Jurkat, Clone E6-1 (cell line): ENCODE measurements around the gene GRK5.
"Not testable (repeated sequence)": the region's sequence is repeated elsewhere in the genome, so short reads cannot be mapped to it uniquely, and the experiment has no call there.

Source experiments
- DNase-seq: peaks from one replicate; pipeline ENCODE4 v3.0.0-alpha.2; 2011; ENCODE audit warnings: low read depth, low spot score
- H3K4me3 ChIP-seq: 2 replicates; pipeline ENCODE4 v1.5.1; 2011; ENCODE audit warnings: mild to moderate bottlenecking, low read length, control low read depth, moderate library complexity

The GRK5 gene

DNA sequence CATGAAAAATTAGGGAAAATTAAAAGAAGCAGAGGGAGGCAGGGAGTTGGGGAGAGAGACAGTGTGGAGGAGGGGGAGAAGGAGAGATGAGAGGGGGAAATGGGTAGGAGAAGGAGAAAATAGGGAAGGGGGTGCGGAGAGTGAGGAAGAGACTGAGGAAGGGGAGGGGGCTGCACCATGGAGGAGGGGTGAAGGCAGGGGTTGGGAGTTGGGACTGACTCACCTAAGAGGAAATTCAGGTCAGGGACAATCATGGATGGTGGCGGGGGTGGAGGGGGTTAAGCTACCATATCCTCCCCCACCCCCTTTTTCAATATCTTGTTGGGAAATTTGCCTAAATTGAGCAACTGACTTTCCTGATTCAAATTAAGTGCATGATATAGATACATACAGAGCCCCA, 8.0 kb downstream of the GRK5 start:
- no peak for DNase-seq

GRCh38 chr10:119216127-119216526, 8.8 kb downstream of the GRK5 start:
- no peak for DNase-seq
- H3K4me3 ChIP-seq: no peak overlapping the region

More for the DNA sequence above, 8.0 kb downstream of the GRK5 start:
- H3K4me3 ChIP-seq: no peak overlapping the region

- no peak overlapping the region for H3K4me3 ChIP-seq
These were observed 10.0 kb downstream of the GRK5 start for GRCh38 chr10:119217401-119217800.

DNA sequence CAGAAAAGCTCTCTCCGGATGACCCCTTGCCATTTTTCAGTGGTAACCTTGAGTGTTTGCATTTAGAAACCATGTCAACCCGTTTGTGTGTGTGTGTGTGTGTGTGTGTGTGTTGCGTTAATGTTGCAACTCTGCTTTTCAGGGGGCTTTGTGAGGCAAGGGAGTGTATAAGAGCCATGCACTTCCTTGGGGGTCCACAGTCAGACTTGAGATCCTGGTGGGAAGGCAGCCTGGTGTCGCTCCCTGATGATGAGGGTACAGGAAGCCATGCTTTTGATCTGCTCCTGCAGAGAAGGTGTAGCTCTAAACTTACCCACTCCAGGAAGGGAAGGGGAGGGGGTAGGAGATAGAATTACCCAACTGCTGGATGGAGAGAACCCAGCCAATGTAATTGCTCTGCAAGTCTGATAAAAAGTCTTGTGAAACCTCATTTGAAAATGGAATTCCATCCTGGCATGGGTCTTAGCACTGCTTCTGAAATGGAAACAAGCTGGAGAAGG, 10.7 kb downstream of the GRK5 start:
- H3K4me3 ChIP-seq: no peak overlapping the region
- DNase-seq: no peak

More at GRCh38 chr10:119217401-119217800, 10.0 kb downstream of the GRK5 start:
- DNase-seq: no peak

DNA sequence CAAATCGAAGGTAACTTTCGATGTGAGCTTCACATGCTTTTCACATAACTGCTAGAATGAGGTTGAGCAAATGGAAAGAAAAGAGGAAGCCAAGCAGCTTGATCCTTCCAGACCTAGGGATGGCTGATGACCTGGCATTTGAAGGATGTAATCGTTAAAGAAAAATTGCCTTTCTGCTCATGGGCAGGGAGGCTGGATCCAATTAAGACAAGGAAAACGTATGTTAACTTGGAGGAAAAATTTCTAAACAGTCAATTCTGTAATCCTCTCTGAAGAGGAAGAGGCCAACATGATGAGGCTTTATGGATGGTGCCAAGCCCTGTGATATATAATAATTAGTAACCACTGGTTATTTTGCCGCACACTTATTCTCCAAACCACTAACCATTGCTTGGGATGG, 12.5 kb downstream of the GRK5 start:
- no peak overlapping the region for H3K4me3 ChIP-seq
- no peak for DNase-seq

- no peak for DNase-seq
- H3K4me3 ChIP-seq: no peak overlapping the region
These were observed 13.8 kb downstream of the GRK5 start for GRCh38 chr10:119221201-119221600.

DNA sequence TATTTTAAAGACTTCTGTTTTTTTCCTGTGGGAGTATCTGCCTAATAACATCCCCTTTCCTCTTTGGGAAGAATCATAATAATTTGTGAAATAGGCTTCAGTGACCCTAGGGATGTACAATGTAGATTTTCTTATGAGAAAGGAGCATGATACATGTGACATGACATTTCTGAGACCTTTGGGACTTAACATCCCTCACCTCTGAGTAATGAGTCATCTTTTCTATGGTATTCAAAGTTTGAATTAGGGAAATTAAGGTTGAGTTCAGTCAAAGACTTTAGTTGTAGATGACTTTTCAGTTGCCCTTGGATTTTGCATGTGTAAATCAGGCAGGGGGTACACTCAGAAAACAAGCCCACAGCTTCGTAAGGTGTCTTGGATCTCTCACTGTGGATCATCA, 14.3 kb downstream of the GRK5 start:
- no peak overlapping the region for H3K4me3 ChIP-seq
- no peak for DNase-seq

DNA sequence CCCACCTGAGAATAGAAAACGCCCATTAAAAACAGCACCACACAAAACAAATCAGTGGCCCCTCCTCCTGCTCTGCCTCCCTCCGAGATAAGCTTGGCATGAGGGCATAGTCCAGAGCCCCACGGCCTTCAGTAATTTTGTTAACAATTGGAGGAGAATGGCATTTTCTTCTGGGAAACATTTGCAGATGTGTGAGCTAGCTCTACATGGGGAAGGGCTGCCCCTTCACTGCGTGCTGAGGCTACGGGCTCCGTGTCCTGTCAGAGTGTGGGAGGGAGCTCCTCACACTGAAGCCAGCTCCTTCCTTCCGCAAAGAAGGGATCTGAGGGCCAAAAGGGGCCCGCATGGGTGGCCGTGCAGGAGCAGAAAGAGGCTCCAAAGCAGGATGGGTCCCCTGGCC, 15.2 kb downstream of the GRK5 start:
- no peak overlapping the region for H3K4me3 ChIP-seq
- no peak for DNase-seq

DNA sequence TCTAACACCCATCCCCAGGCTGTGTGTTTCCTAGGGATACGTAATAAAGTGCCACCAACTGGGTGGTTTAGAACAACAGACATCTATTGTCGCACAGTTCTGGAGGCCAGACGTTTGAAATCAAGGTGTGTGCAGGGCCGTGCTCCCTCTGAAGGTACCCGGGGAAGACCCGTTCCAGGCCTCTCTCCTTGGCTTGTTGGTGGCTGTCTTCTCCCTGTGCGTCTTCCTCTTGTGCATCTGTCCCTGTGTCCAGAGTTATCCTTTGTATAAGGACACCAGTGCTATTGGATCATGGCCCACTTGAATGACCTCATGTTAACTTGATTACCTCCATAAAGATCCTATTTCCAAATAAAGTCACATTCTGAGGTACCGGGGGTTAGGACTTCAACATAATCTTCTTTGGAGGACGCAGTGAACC, 15.6 kb downstream of the GRK5 start:
- no peak for DNase-seq

DNA sequence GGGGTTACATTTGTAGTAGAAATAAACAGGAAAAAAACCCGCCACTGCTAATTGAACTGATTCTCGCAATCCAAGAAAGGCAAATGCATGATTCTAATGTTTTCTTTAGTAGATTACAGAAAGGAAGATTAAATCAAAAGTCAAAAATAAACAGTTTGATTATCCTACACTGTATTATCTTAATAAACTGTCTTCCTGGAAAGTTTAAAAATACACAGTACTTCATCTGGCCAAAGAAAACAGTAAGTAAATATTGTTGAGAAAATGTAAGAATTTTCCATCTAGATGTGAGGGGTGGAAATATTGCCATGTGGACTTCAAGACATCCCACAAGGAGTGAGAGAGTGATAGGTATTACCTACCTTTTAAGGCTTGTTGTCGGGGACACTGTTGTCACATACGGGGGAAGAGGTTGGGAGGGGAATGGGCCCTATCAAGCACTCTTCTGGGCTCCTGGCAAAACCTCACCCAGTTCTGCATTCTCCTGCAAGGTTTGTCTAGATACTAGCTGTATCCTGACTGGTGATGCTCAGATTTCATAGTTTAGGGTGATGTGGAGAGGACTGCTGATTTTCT, 17.8 kb downstream of the GRK5 start:
- DNase-seq: no peak

More for the DNA sequence above, 15.6 kb downstream of the GRK5 start:
- H3K4me3 ChIP-seq: no peak overlapping the region

GRCh38 chr10:119227825-119228224, 20.5 kb downstream of the GRK5 start:
- no peak overlapping the region for H3K4me3 ChIP-seq
- DNase-seq: no peak

More for the DNA sequence above, 17.8 kb downstream of the GRK5 start:
- H3K4me3 ChIP-seq: no peak overlapping the region

DNA sequence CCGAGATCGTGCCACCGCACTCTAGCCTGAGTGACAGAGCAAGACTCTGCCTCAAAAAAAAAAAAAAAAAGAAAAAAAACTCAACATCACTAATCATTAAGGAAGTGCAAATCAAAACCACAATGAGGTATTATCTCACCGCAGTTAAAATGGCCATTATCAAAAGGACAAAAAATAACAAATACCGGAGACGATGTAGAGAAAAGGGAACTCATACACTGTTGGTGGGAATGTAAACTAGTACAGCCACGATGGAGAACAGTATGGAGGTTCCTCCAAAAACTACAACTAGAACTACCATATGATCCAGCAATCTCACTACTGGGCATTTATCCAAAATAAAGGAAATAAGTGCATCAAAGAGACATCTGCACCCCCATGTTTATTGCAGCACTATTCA, 24.3 kb downstream of the GRK5 start:
- DNase-seq: no peak
- H3K4me3 ChIP-seq: no peak overlapping the region

DNA sequence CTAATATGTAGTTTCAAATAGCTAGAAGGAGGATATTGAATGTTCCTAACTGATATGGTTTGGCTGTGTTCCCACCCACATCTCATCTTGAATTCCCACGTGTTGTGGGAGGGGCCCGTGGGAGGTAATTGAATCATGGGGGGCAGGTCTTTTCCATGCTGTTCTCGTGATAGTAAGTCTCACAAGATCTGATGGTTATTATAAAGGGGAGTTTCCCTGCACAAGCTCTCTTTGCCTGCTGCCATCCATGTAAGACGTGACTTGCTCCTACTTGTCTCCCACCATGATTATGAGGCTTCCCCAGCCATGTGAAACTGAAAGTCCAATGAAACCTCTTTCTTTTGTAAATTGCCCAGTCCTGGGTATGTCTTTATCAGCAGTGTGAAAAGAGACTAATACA, 25.1 kb downstream of the GRK5 start:
- H3K4me3 ChIP-seq, DNase-seq: not testable (repeated sequence)

DNA sequence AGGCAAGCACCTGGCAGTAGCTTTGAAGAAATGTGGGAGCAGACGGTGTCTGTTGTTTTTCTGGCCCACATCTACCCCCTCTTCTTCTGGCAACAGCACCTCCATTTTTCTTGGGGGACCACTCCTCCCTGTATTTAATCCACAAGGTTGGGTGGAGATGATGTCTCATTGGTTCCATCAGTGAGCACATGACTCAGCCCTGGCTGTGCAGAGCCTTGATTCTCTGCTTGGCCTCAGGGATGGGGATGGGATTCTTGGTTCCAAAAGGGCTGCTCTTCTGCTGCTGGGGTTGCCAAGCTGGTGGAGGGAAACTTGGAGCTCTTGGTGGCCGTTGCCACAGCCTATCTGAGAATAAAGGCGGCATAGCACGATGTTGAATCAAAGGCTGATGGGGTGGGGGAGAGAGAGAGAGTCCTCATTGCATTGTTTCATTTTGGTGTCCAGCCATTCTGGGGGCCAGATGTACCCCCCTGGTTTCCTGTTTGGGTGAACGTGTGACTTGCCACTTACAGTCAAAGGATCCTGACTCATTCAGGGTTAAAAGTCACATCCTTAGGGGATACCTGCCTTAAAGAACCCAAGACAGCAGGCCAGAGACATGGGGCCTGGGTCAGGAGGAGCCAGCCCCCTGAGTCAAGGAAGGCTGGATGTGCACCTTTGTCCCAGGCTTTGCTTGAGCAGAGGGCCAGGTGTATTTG, 25.9 kb downstream of the GRK5 start:
- DNase-seq: no peak
- no peak overlapping the region for H3K4me3 ChIP-seq

GRCh38 chr10:119233821-119234220, 26.4 kb downstream of the GRK5 start:
- no peak for DNase-seq
- no peak overlapping the region for H3K4me3 ChIP-seq

- H3K4me3 ChIP-seq: no peak overlapping the region
- no peak for DNase-seq
These were observed 28.0 kb downstream of the GRK5 start for GRCh38 chr10:119235356-119235755.

DNA sequence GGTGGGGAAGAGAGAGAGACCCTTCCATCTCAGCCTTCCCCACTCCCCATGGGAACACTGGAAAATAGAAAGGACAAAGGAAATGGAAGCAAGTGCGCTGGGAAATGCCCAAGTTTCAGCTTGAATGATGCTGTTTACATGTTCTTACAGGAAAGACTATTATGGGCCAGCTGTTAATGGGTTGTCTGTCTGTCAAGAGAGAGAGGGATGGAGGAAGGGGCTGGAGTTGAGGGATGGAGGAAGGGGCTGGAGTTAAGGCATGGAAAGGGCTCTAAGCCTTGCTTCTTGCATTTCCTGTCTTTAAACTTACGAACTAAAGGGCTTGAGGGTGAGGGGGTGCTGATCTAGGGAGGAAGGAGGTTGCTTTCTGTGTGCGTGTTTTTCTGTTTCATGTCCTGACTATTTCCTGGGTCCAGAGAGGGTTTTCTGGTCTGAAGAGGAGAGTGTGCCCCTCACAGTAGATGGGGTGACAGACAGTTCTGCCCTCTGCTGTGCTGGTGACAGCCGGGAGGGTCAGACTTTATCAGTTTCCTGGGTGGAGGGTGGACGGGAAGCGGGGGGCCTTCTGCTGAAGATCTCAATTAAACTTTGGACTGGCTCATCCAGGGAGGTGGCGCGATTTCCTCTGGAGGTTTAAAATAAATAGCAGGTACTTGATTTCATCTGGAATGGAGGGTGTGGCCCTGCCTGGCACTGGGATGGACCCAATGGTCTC, 30.5 kb downstream of the GRK5 start:
- H3K4me3 ChIP-seq: no peak overlapping the region
- no peak for DNase-seq

- no peak overlapping the region for H3K4me3 ChIP-seq
- no peak for DNase-seq
These were observed 31.2 kb downstream of the GRK5 start for GRCh38 chr10:119238577-119238976.

GRCh38 chr10:119239015-119239414, 31.6 kb downstream of the GRK5 start:
- DNase-seq: not testable (repeated sequence)

DNA sequence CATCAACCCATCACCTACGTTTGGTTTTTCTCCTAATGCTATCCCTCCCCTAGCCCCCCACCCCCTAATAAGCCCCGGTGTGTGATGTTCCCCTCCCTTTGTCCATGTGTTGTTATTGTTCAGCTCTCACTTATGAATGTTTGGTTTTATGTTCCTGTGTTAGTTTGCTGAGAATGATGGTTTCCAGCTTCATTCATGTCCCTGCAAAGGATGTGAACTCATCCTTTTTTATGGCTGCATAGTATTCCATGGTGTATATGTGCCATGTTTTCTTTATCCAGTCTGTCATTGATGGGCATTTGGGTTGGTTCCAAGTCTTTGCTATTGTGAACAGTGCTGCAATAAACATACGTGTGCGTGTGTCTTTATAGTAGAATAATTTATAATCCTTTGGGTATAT, 32.3 kb downstream of the GRK5 start:
- H3K4me3 ChIP-seq, DNase-seq: not testable (repeated sequence)

More at GRCh38 chr10:119239015-119239414, 31.6 kb downstream of the GRK5 start:
- not testable (repeated sequence) for H3K4me3 ChIP-seq
